DMS79 treated with DMSO at 0.1 percent for 48 hours (cell line): Measurements from ENCODE around the gene DAPP1.

Experiments used
- DNase-seq: peaks from one replicate; lab custom pipeline; 2025; lab: John Stamatoyannopoulos, UW

Gene DAPP1

DNA sequence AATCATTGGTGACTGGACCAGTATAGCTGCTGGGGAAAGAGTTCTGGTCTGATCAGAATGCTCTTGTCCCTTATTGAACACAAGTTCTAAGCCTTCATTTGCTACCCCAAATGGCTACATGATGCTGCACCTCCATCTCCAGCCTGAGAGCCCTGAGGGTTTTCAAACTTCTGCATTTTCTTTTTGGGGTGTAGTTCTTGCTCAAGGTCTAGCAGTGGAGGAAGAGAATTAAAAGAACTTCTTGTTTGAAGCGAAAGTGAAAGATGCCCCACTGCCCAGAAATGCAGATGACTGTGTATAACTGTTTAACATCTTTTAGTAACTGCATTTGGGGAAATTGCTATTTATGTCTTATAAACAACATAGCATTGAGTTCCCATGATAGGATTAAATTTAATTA is 39.1 kb downstream of the DAPP1 start:
- no peak for DNase-seq

DNA sequence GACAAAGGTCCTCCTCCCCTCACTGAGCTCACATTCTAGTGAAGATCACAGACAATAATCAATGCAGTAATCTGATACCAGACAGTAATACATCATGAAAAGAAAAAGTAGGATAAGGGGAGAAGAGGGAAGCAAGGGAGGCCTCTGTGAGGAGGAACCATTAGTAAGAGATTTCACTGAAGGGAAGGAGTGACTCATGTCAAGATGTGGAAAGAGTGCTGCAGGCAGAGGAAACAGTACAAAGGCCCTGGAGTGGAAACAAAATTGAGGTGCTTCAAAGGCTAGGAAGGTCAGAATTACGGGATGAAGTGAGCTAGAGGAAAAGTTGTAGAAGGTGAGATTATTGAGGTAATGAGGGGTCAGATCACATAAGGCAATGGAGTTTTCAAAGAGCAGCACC is 39.5 kb downstream of the DAPP1 start:
- DNase-seq, result no peak

DNA sequence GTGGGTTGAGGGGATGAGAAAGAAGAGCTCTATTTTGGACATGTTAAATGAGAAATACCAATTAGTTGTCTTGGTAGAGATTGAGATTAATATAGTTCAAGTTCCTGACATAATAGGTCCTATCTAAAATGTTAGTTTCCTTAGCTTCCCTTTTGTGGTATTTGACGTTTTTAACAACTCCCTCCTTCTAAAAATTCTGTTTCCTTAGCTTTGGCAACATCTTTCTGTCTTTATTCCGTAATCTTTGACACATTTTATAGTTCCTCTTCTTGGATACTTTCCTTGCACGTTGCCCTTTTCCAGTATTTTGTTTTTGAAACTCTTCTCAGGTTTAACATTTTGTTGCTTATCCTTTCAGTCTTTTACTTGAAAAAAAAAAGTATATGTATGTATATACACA is 40.7 kb downstream of the DAPP1 start:
- no peak for DNase-seq

DNA sequence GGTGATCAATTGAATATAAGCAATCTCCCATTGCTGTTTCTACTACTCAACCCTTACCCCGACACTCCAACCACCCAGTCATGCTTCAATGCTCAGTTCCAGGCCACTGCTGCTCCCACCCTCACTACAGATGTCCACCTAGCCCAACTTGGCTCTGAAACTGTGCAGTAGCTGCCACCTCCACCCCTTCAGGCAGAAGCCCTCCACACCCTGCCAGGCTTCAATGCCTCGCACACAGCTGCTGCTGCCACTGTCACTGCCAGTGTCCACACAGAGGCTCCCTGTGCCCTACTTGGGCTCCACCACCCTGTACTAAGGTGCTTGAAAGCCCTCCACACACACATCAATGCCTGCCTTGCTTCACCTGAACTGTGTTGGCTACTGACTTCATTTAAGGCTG is 43.0 kb downstream of the DAPP1 start:
- peak; percentile 17 for DNase-seq

DNA sequence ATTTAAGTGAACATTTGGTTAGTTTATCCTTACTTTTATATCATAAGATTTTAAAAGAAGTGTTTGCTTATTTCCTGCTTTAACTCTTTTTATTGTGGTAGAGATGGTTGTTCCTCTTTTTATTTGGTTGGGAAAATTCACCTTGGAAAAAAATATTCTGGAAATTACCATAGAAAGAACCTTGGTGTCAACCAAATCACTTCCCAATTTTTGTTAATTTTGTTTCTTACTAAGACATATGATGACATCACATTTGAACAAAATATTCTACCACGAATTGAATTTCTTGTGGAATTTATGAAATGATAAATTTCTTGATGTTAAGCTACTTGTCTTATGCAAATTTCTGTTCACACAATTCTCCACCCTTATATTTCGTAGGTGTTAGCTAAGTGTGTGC is 43.9 kb downstream of the DAPP1 start:
- no peak for DNase-seq

DNA sequence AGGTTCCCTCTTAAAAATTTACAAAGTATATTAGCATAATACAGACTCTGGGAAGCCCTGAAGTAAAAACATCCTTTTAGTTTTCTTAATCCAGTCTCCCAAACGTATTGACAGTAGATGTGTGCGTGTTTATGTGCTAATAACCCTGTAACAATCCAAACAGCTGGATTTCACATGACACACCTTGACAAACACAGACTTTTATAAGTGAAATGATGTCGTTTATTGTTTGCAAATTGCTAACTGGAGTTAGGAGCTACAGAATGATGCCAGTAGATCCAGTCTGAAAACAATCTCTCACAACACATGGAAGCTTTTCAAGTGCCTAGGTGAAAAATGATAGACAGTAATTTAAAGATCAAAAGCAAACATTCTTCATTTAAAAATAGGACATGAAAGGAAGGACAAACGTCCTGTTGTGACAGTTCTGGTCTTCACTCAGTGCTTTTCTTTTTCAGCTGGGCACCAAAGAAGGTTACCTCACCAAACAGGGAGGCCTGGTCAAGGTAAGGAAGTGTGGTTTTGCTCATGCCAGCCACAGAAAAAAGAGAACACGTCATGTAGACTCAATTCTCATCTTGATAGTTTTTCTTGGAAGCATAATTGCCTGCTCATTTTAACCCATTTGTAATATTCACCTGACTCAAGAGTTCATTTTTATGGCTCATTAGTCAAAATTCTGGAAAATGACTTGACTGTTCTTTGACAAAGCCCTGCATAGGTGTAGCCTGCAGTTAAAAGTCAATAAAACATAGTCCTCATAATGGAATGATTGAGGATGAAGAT is 44.7 kb downstream of the DAPP1 start:
- DNase-seq, result no peak

DNA sequence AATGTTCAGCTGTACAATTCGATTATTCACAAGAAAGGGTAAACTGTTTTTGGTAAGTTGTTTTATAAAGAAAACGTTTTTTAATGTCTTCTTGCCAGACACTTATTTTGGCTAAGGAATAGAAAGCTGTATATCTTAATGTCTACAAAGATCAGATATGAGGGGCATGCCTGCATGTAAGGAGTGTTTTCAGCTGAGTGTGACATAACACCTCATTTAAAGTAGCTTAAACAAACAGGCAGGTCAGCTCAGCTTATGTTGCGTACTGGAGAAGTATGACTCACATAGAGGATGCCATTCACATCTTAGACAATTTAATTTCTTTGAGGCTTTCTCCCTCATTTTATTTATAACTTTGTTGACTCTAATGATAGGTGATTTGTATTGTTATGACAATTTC is 47.2 kb downstream of the DAPP1 start:
- DNase-seq, result no peak

DNA sequence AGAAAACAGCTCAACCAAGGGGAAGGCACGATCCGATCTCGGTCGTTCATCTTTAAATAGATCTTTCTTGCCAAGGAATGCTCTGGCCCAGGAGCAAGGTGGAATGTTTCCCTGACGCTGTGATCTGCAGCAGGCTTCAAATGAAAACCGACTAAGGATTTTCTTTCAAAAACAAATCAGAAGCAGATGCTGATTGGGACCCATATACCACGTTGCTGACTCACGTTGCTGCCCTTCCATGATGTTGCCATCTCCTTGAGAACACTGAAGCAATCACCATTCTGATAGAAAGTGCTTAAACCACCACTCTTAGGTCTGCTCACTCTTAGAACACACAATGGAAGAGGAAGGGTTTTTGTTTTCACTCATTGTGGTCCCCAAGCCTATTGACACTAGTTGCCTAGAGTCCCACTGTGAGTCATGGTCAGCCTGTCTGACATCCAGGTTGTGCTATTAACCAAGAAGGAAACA is 51.5 kb downstream of the DAPP1 start:
- no peak for DNase-seq

DNA sequence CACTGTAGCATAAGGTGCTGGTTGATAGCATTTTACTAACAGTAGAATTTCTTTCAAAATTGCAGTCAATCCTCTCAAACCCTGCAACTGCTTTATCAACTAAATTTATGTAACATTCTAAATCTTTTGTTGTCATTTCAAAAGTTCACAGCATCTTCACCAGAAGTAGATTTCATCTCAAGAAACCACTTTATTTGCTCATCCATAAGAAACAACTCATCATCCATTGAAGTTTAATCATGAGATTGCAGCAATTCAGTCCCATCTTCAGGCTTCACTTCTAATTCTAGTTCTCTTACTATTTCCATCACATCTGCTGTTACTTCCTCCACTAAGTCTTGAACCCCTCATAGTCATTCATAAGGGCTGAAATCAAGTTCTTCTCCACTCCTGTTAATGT is 55.9 kb downstream of the DAPP1 start:
- DNase-seq, result no peak

DNA sequence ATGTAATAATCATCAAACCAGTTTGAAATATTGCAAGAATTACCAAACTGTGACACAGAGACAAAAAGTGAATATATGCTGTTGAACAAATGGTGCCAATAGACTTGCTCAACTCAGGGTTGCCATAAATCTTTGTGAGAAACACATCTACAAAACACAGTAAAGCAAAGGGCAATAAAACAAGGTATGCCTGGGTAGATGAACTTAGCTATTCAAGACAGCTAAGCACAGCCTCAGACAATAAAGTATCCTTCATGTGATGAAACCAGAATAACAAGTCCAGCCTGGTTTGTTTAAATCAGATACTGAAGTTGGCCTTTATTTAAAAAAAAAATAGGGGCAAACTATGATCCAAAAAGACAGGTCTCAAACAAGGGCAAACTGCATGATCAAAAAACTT is 58.4 kb downstream of the DAPP1 start:
- DNase-seq, result no peak

DNA sequence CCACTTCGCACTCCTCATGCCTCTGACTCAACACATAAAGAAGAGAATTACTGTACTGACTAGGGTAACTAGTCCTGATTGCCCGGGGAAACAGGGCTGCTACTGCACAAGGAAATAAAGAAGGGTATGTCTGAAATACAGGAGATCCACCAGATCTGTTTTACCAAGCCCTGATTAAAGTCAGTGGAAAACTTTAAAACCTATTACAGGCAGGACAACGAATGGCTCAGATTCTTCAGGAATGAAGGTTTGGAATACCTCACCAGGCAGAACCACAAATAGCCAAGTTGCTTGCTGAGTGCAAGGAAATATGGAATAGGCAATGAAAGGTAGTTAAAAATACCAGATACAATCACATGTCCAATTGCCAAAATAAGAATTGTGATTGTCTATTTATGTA is 60.3 kb downstream of the DAPP1 start:
- DNase-seq, result no peak

DNA sequence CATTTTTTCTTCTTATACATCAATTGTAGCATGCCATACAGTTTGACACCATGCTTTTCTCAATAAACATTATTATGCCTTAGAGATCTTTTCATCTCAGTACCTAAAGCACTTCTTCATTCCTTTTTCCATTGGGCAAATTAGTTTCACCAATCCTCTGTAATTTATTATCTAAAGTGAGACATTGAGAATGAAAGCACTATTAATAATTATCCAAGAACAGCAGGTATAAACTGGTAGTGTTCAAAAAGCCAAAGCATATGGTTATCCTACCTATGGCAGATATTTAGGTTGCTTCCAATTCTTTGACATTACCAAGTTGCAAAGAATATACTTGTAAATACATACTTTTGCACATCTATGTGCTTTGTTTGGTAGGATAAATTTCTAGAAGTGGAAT is 62.0 kb downstream of the DAPP1 start:
- no peak for DNase-seq

DNA sequence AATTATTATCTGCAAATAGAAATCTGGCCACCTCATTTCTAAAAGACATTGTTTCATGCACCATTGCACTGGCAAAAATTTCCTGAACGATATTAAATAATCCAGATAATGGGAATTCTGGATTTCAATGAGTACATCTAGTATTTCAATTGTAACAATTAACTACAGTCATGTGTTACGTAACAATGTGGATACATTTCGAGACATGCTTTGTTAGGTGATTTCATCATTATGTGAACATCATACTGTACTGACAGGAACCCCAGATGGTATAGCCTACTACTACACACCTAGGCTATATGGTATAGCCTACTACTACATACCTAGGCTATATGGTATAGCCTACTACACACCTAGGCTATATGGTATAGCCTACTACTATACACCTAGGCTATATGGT is 62.8 kb downstream of the DAPP1 start:
- no peak for DNase-seq

DNA sequence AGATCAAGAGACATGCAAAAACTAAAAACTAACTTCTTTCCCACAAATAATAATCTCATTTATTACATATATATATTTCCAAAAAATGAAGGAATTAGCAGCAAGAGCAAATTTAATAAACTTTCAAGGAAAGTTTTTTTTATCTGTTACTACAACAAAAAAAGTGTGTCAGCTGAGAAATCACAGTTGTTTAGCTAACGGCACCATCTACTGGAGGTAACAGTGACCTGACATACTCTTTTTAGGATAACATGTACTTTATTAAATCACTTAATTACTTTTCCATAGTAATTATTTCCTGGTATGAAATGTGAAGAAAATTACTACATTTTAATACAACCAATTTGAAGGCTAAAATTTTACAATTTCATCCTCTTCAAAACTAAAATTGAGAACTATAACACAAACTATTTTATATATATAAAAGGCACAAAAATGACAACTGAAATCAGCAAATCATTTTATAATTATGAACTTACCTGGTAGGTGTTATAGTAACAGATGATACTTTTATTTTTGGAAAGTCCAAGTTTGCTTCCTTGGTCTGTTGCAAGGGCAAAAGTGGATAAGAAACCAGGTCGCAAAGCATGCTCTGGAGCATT is 68.5 kb downstream of the DAPP1 start:
- peak; percentile 12 for DNase-seq

DNA sequence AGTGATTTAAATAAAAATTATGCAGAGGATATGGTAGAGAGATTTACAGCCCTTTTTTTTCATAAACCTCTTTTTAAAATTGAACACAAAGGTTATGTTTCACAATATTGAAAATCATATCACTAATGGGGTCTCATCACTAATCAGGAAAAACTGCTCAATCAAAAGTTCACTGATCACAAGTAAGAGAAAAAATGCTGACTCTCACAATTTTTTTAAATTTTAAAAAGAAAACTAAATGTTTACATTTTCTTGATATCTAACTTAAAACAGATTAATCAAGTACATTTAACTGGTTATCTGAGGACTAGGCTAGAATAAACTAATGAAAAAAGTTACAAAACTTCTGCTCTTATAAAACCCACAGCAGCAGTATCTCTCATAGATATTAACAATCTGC is 69.1 kb downstream of the DAPP1 start:
- DNase-seq, result no peak

DNA sequence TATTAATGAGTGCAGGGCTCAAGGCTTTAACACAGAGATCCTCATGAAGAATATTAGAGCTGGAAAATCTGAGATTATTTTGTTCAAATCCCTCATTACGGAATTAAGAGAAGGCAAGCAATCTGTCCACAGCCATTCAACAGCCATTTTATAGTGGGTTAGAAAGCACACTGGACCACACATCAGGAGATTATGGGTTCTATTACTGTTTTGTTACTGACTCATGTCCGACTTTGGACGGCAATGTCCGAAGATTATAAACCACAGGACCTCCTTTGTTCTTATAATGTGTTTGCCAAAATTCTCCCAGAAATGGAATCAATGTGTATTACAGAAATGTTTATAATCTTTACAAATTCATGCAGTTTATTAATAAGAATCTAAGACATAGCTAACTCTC is 69.5 kb downstream of the DAPP1 start:
- DNase-seq, result no peak

DNA sequence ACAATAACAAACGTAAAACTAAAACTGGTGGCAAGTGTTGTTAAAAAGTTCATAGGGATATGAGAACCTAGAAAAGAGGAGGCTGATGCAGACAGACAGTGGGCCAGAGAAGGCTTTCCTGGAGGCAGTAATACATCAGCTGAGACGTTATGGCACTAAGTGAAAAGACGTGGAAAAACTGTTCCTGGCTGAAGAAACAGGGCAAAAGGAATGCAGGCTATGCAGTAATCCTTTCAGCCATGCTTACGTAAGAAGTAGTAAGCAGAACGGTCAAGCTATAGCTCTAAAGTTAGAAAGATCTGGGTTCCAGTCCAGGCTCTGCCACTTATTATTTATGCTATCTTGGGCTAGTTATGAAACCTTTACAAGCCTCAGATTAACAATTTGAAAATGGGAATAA is 71.2 kb downstream of the DAPP1 start:
- DNase-seq, result no peak

DNA sequence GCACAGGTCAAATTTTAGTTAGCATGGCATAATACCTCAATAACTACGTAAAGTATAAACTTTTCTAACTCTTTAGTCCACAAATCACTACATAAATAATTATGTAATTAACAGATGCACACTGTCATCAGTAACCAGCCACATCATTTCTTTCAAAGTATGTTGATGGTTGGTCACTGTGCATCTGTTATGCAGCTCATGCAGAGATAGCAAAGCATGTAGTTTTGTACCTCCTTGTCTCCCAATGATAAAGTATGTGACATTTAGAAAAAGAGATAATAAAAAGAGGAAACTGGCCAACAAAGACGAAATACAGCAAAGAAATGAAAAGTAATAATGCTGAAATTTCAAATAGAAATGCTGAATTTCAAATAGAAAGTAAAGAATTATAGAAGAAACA is 74.7 kb downstream of the DAPP1 start:
- DNase-seq, result no peak

DNA sequence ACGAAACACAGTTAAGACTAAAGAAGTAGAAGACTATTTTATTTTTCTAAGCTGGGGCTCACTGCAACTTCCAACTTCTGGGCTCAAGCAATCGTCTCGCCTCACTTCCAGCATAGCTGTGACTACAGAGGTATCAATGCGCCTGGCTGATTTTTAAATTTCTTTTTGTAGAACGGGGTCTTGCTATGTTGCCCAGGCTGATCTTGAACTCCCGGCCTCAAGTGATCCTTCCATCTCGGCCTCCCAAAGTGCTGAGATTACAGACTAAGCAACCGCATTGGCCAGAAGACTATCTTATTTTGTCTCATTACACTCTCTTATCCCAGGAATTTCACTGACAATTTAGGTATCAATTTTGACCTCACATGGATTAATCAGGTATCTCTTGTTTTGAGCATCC is 76.4 kb downstream of the DAPP1 start:
- no peak for DNase-seq

DNA sequence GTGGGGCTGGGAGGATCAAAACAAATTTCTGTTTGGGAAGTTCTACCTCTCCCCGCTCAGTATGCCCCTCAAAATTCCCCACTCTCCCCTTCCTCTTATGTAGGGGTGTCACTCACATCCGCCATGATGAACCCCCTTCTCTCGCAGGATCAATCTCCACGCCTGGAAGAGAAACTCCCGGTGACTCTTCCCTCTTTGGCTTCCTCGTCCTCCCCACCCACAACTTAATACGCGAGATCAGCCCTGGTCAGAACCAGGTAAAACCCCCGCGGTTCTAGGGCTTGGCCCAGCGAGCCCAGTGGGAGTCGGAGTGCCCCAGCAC is 77.2 kb downstream of the DAPP1 start:
- DNase-seq, result no peak

DNA sequence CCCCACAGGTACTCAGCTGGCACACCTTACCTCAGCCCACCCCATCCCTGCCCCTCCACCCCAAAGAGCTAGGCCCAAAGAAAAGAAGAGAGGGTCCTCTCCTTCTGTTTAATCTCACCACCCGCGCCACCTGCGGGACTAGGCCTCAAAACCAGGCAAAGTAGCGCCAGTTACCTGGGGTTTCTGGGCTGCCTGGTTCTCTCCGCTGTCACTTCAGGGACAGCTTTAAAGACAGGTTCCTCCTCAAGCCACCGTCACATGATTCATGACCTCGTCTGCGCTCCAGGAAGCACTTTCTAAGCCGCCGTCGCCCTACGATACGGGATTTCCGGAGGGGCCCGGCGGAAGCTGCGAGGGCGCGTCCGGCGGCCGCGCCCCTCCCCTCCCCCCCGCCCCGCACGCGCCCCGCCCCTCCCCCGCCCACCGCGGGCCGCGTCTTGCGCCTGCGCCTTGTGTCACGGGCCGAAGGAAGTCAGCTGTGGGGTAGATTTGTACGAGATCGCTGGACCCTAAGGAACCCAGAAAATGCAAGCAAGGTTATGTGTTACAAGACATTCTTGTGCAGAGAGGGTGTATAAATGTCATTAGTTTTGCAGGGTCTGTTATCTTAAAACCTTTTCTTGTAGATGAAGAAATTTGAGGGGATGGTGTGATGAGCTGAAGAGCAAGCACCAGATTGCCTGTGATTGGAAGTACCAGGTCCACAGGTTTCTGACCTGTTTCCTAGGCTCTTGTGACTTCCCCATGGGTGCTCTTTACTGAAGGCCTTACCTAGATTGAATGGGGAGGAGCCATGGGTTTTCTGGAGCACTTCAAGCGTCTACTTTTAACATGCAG is 77.8 kb downstream of the DAPP1 start, which contains the start of gene LAMTOR3:
Gene LAMTOR3, minus strand, starts transcription at position 267 of the 837 bp plus-strand sequence. CDS start 464 bp downstream, outside the sequence.
- peak; percentile 56 for DNase-seq

DNA sequence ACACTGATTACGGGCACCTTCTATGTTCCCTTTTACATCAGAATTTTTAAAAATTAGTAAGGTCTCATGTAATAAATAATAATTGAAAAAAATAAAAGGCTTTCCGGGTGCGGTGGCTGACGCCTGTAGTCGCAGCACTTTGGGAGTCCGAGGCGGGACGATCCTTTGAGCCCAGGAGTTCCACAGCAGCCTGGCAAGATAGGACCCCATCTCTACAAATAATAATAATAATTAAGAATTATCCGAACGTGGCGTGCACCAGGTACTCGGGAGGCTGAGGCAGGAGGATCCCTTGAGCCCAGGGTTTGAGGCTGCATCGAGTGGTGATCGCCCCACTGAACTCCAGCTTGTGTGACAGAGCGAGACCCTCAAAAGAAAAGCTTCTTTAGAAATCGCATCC is 78.4 kb downstream of the DAPP1 start:
- DNase-seq, result no peak

DNA sequence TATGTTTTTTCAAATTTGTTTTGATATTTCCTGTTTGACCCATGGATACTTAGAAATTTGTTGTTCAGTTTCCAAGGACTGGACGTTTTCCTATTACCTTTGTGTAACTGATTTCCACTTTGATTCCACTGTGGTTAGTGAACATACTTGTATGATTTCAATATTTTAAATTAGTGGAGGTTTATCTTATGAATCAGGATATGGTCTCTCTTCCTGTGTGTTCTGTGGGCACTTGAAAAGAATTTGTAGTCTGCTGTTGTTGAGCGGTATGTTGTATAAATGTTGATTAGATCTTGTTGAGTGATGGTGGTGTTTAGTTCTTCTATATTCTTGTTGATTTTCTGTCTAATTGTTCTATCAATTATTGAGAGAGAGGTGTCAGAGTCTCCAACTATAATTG is 98.8 kb downstream of the DAPP1 start:
- no peak for DNase-seq
